HG03342 (cell line): ENCODE results near the gene EIF4E2.

ENCODE experiments used
- ATAC-seq: cut with Tn5 transposase; IDR thresholded peaks from one replicate; pipeline ENCODE4 v1.9.1; 2021; ENCODE audit warnings: mild to moderate bottlenecking, moderate library complexity; ENCODE audit not compliant: unreplicated experiment

The EIF4E2 gene, protein sequence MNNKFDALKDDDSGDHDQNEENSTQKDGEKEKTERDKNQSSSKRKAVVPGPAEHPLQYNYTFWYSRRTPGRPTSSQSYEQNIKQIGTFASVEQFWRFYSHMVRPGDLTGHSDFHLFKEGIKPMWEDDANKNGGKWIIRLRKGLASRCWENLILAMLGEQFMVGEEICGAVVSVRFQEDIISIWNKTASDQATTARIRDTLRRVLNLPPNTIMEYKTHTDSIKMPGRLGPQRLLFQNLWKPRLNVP

DNA sequence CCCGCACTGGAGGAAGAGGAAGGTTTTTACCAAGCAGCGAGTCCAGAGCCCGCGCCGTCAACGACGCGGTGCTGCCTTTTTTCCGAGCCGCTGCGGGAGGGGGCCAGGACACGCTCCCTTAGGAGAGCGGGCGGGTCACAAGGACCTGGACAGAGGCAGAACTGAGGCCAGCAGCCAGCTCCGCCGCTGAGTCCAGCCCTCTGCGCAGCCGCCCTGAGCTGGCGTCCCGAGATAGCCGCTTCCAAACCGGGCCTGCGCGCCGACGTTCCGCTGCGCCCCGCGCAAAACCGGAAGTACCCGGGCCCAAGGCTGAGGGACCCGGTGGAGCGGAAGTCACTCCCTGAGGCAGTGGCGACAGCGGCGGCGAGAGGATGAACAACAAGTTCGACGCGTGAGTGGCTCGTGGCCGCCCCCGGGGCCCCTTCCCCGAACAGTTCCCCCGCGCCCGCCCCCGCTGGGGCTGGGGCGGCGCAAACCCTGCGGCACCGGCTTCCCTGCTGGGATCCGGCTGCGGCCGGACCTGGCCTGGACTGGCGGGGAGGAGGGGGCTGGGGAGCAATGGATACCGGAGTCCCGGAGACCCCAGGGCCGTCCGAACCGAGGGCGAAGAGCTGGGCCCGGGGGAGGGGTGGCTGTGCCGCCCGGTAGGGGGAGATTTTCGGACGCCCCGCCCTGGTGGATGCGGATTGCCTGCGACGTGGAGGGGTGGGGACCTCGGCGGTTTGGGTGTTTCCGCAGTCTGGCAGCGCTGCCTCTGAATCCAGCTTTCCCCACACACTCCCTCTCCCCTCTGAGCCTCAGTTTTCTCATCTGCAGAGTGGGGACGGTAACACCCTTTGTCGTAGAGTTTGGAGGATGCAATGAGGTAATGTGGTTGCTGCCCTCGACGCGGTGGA lies at the start of gene EIF4E2, which contains the start of gene TIGD1:
EIF4E2 (plus strand) TSS at position 336 of the 896 bp plus-strand sequence; CDS start at position 372, 36 bp downstream.
TIGD1 (minus strand) TSS at position 204 of the 896 bp plus-strand sequence. CDS start 675 bp downstream, outside the sequence.
- ATAC-seq = peak; percentile 92

DNA sequence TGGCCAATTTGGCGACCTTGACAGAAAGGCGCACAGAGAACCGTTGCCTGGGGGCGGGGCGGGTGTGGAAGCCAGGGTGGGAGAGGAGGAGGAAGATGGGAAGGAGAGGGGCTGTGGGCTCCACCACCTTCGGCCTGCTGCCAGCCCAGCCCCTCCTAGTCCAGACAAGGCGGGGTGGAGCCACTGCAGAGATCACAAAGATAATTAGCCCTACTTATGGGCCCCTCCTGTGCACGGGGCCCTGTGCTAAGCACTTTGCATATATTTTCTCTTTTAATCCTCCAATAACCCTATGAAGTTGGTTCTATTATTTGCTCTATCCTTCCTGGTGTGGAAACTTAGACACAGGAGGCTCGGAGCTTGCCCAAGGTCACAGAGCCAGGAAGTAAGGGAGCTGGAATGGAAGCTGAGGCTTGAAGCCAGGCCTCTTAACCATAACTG lies 49.1 kb upstream of the EIF4E2 start:
- no peak for ATAC-seq

DNA sequence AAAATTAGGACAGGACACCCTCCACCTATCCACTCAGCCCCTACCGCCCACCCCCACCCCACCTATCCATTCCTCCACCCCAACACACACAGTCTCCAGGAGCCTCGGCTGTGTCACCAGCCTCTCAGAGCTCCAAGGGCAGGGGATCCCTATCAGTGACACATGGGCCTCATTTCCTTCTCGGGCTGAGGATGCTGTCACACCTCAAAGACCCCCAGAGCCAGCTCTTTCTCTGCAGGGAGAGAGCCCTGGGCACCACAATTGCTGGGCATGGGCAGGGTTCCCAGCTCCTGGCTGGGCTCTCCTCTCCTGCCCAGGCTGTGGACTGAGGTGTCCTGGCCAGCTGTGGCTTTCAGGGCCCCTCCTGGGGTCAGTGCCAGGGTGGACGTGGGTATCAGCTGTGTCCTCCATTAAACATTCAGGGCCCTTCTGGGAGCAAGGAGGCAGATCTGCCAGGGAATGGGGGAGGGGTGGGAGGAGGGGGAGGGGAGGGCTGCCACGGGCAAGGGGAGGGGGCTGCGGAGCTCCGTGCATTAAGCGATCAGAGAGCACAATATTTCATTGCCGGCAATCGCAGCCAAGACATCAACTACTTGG lies 48.6 kb upstream of the EIF4E2 start:
- ATAC-seq = no peak

DNA sequence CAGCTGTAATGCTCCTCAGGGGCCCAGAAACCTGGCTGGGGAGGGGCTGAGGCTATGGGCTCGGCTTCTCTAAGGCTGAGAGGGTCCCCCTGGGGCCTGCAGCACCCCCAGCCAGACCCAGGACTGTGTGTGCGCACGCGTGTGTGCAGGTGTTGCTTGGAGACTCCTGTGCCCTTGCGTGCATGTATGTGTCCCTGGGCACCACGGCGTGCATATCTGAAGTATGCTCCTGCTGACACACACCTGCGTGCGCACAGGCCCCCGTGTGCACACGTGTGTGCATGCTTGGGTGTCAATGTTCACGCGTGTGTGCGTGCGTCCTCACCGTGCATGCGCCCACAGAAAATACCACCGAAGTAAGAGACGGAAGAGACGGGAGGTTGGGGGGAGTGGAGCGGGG lies 48.0 kb upstream of the EIF4E2 start:
- ATAC-seq = no peak

DNA sequence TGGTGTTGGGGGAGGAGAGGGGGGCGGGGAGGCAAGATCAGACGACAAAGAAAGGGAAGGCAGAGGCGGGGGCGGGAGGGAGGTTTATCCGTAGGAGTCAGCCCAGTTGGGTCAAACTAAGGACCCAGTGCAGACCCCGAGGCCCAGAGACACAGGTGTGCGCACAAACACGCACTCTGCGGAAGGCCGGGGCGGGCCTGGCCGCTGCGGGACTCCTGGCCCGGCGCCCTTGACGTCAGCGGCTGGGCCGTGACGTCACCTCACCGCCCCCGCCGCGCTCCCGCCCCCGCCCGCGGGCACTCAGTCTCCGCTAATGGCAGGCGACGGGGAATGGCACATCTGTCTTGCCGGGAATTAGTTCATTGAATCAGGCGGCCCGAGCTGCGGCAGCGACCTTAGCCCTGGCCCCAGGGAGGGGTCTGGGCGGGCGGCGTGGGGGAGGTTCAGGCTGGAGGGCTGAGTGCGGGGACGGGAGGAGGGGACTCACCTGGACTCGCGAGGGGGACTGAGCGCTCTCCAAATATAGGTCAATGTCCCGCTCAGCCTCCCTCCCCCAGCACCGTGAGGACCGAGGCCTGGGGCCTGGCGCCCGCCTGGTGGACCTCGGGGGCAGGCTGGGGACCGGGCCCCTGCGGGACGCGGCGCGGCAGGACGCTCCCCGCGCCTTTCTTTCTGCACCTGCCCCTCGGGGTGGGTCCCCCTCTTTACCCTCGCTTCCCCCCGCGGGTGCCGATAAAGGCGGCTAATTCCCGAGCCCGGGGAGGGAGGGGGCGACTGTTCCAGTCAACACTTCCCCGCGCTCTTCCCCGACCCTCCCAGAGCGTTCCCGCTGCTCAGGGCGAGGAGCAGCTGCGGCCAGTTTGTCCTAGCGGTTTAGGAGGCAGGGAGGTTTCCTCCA lies 47.3 kb upstream of the EIF4E2 start:
- no peak for ATAC-seq

DNA sequence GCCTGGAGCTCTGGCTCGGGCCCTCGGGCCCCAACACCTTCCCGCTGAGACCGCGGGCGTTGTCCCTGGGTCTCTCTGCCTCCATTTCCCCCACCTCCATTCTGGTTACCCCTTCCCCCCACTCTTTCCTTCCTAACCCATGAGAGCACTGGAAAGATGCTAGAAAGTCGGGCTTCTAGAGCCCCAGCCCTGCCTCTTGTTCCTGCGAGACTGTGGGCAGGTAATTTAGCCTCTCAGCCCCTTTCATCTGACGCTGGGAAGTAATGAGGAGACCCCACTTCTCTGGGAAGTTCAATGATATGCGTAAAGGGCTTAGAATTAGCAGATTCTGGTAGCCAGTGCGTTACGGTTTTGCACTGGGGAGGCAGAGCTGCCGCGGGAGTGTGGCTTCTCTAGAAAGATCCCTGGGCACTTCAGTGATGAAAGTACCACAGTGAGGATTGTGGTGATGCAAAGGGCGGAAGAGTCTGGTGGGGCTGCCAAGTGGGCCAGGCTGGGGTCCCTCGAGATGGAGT lies 46.6 kb upstream of the EIF4E2 start:
- no peak for ATAC-seq

DNA sequence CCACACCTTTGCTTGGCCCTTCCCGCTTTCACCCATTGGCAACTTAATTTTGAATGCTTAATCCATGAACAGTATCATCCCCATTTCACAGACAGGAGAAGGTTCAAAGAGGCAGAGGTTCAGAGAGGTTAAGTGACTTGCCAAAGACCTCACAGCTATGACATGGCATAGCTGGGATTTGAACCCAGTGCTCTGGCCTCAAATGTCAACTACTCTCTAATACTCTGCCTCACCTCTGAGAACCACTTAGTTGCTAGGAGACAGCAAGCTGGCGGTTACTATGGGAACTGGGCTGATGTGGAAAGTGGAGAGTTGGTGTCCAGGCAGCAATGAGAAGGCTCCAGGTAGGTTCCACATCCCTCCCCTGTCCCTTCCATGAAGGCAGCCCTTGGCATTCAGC lies 46.1 kb upstream of the EIF4E2 start:
- no peak for ATAC-seq

DNA sequence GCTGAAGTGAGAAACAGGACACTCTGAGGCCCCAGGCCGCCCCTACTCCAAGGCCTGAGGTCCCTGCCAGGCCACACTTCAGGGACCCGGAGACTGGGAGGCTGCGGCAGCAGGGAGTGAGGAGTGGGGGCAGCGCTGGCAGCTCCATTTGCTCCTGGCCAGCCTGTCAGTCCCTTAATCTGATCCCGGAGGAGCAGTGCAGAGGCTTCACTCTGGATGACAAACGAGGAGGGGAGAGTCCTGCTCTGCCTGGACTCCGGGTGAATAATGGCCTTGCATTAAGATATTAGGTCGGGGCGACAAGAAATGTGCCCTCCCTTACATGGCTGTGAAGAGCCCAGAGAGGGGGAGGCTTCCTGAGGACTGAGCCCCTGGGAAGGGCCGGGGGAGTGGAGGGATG lies 44.6 kb upstream of the EIF4E2 start:
- no peak for ATAC-seq

DNA sequence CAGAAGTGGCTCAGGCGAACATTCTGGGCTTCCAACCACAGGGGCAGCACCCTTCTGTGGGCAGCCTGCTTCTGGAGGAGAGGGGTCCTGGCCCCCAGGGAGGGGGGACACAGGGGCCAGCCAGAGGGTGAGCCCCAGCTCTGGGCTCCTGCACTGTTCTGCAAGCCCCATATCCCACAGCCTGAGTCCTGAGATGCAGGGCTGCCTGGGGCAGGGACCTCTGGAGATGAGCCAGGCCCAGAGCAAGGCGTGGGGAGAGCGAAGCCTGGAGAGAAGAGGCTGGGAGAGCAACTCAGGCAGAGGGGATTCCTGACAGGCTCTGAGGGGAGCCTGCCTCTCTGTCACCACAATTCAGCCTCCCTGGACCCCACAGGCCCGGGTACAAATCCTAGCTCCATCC lies 43.8 kb upstream of the EIF4E2 start:
- no peak for ATAC-seq

DNA sequence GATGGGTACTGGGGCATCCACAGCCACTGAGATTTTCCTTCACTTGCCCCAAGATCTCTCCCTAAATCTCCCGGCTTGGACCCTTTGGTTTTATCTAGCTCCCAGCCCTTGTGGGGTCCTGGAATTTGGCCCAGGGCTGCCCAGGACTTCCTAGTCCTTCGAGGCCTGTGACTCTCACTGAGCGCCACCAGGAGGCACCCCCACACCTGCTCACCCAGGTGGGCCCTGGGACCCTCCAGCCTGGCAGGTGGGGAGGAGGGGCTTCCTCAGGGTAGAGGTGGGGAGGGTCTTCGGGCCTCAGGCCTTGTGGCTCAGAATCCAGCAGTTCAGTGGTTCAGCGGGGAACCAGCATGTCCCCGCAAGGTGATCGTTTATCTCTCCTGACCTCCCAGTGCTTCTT lies 42.2 kb upstream of the EIF4E2 start:
- no peak for ATAC-seq

DNA sequence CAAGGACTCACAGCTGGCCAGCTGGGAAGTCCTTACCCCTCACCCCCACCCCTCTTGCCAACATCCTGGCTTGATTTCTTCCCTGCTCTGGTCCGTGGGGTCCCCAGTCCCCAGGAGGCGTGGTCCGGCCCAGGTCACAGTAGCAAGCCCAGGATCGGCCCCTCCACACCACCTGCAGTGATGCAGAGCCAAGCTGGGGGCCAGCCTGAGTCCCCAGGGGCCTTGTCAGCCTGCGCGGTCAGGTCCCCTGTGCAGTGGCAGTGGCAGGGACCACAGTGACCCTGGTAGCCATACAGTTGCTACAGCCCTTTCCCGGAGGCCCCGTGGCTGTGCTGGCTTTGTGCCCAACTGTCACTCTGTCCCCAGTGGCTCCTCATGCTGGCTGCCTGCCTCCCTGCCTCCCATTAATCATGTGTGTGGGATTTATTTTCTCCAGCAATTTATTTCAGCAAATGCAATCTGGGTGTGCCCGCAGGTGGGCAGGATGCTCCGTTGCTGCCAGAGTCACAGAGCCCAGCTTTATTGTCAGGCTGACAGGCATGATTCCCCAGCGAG lies 39.1 kb upstream of the EIF4E2 start:
- no peak for ATAC-seq

DNA sequence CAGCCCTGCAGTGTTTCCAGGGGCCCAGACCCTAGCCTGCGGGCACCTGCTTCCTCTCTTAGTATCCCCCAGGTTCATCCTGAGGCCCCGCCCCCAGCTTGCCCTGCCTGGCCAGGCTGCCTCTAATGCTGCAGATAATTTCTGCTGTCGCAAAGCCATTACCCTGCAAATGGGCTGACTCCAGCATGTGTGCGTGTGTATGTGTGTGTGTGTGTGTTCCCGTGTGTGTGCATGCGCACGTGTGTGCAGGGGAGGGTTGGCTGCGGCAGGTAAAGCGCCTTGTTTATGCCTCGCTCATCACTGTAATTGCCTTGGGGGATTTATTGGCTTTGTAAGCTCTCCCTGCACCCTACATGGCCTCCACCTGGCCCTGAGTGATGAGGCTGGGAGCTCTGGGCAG lies 37.9 kb upstream of the EIF4E2 start:
- ATAC-seq = no peak

DNA sequence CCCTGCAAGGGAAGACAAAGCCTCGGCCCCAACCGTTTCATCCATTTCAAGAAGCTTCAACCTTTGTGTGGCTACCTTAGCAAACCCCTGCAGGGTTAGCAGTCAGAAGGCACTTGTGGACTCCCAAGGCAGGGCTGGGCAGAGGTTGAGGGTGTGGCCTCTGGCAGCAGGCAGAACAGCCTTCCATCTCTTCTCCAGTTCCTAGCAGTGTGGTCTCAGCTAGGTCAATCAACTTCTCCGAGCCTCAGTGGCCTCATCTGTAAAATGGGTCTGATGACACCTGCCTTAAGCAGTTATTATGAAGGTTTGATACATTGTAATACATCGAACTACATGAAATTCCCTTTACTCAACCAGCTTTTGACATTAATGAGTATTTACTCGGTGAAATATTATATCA lies 37.1 kb upstream of the EIF4E2 start:
- ATAC-seq = no peak

DNA sequence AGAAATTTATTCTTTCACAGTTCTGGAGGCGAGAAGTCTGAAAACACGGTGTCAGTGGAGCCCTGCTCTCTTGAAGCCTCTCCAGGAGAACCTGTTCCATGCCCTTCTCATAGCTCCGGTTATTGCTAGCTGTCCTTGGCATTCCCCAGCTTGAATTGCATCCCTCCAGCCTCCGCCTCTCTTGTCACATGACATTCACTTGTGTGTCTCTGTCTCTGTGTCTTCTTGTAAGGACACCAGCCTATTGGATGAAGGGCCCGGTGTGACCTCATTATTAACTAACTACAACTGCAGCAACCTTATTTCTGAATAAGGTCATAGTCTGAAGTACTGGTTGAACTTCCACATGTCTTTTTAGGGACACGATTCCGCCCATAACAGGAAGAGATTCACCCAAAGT lies 34.9 kb upstream of the EIF4E2 start:
- no peak for ATAC-seq

DNA sequence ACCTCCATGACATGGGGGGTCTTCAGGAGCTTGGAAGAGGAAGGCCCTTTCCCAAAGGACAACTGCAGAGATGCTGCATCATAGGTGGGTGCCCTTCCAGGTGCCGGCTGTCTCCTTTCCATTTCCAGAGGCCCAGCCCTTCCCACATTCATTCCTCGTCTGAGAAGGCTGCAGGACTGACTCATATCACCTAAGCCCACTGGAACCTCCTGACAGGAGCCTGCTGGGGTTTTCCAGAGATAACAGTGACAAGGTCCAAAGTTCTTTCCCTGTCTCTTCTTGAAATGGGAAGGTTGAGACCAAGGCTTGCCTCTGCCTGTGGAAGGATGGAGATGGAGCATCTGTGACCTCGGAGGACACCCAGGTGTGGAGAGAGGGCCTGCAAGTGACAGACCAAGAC lies 33.9 kb upstream of the EIF4E2 start:
- ATAC-seq = no peak

DNA sequence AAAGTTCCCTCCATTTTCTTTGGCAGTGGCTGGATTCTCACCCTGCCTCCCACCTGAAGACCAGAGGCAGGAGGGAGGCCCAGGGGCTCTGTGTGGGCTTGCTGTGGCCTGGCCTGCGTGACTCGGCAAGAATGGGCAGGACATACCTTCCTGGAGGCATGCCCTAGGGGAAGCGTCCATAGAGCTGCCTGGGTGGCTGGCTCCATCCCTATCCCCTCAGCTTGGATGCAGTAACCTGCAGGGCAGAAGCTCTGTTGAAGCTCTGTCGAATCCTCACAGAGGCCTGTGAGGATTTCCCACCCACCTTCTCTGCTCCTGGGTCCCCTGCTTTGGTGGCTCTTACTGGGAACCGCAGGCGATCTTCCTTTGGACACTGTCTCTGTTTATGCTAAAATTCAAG lies 31.6 kb upstream of the EIF4E2 start:
- ATAC-seq = no peak

DNA sequence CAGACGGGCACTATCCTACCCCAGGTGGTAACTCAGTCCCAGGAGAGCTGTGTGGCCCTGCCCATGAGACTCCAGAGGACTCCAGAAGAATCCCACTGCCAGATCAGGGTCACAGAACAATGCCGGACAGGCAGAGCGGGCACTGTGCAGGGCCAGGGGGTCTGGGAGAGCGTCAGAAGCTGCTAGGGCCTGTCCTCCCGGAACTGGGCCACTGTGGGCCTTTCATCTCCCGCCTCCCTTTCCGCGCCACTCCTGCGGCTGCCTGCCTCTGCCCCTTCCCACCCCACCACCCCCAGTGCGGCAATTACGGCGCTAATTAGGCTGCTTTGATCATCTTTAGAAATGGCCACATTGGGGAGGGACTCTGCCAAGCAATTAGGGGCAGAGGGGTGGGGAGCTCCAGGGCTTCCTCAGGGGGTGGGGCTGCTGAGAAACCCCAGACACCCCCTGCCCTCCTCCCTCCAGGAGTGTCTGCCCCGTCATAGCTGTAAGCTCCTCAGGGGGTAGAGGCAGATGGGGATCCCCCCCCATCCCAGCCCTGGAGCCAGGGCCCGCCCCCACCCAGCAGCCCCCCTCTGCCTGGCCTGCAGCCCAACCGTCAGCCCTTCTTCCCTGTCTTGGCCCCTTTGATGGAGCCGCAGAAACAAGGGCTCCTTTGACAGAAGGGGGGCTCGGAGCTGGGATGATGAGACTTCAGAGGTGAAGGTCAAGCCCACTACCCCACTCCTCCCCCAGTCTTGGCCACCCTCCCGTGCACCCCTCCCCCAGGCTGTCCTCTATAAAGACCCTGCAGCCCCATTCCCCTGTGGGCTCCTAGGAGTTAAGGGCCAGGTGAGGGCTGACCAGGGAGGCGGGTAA lies 30.7 kb upstream of the EIF4E2 start, which contains the start of gene PRSS56:
PRSS56 (plus strand) TSS at position 808 of the 858 bp plus-strand sequence. CDS start 211 bp downstream, outside the sequence.
- no peak for ATAC-seq

DNA sequence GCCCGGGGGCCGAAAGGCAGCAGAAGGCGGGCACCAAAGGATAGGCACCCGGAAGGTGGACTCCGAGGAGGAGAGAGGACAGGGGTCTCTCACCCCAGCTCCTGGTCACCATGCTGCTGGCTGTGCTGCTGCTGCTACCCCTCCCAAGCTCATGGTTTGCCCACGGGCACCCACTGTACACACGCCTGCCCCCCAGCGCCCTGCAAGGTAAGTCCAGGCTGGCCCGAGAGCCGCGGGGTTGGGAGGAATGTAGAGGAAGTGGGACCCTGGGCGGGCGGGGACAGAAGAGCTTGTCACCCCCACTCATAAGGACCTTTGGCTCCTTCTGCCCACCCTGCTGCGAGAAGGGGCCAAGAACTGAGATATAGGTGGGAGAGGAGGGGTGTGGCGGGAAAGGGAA lies 30.0 kb upstream of the EIF4E2 start:
- no peak for ATAC-seq

DNA sequence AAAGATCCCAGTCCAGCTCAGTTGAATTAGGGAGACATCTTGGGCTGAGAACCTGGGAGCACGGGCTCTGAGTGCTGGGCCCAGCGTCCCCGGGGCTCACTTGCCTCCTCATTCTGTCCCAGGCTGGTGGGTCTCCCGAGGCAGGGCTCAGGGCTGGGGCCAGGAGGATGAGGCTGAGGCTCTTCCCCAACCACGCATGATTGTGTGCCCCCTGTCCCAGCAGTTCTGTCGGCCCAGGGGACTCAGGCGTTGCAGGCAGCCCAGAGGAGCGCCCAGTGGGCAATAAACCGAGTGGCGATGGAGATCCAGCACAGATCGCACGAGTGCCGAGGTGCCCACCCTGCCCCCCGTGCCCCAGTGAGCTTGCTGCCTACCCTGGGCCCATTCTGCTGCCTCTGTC lies 29.4 kb upstream of the EIF4E2 start:
- no peak for ATAC-seq
